ENCODE results near the gene CASQ2.

CASQ2 gene

DNA sequence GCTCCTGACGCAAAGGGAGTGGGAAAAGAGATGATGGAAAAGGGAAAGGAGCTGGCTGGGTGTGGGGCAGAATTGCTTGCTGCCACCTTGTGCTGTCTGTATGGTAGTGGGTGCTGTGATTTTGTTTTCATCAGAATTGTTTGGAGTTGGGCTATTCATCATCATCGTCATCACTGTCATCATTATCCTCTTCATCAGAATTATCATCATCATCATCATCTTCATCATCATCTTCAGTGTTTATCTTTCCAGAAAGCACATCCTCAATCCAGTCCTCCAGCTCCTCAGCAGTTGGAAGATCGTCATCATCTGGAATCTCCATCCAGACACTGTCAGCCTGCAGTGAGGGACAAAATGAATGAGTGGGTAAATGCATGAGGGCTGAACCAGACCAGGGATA, 67.4 kb downstream of the CASQ2 start:
- no peak for DNase-seq (ENCODE audit: low read depth in 1 of 2, low spot score in 1 of 2)

DNA sequence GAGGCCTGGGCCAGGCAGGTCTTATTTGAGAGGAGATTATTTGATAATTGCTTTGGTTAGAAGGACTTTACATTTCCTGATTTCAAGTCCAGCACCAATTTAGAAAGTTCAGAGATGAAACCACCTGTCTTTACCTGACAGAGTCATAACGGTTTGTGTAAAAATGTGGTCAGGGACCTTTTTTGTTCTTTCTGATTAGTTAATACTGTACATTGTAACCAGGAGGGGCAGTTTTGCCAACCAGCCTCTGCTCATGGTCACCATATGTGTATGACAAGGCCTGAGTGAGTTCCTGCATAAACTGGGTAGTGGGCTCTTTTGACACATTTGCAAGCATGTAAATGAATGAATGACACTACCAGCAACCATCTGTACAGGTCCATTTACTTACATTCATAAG, 70.9 kb downstream of the CASQ2 start:
- no peak for DNase-seq (ENCODE audit: low read depth in 1 of 2, low spot score in 1 of 2)

DNA sequence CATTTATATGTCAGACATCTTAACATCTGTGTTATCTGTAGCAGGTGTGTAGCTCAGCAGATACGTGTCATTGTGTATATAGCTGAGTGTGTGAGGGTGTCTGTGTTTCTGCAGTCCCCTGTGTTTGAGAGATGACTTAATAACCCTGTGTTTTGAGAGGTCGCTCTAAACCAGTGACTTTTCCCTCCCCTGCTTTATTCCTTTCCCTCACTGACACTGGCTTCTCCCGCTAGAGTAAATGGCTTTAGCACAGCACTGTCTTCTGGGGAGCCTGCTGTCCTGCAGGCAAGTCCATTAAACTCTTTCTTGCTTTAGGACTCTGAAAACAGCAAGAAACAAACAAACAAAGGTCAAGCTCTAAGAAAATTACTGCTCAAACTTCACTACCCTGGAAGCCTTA, 73.7 kb downstream of the CASQ2 start:
- DNase-seq (ENCODE audit: low read depth in 1 of 2, low spot score in 1 of 2): no peak

DNA sequence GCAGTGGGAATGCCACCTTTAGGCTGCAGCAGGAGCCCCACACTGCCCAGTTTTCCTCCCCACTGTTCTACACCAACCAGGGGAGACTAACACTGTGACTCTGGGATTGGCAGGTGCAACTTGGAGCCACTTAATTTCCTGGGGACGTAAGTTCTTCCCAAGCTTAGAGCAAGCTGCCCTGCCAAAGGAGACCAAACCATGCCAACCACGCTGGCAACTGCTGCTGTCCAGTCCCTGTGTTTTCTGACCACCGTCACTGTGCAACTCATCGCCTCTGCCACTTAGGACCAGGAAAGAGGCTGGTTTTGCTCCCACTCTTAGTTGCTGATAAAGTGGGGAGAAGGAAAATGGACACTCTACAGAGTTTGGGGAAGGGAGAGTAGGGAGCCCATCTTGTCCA, 76.3 kb downstream of the CASQ2 start:
- DNase-seq (ENCODE audit: low read depth in 1 of 2, low spot score in 1 of 2): no peak

DNA sequence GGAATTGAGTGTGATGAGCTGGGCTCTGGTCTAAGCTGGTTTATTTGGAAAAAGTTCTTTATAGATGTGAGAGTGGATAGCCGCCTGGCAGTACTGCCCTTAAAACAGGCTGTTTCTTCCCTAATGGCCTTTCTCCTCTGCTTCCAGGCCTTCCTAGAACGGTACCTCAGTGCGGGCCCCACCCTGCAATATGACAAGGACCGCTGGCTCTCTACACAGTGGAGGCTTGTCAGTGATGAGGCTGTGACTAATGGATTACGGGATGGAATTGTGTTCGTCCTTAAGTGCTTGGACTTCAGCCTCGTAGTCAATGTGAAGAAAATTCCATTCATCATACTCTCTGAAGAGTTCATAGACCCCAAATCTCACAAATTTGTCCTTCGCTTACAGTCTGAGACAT, 77.5 kb downstream of the CASQ2 start:
- DNase-seq (ENCODE audit: low read depth in 1 of 2, low spot score in 1 of 2): no peak

DNA sequence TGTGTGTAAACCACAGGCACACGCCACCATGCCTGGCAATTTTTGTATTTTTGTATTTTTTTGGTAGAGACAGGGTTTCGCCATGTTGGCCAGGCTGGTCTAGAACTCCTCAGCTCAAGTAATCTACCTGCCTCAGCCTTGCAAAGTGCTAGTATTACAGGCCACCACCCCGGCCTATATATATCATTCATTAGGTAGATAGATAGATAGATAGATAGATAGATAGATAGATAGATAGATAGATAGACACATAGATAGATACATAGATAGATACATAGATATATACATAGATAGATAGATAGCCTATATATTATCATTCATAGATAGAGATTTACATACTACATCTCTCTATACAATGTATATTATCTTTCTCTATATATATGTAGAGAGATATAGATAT, 80.8 kb downstream of the CASQ2 start:
- no peak for DNase-seq (ENCODE audit: low read depth in 1 of 2, low spot score in 1 of 2)

DNA sequence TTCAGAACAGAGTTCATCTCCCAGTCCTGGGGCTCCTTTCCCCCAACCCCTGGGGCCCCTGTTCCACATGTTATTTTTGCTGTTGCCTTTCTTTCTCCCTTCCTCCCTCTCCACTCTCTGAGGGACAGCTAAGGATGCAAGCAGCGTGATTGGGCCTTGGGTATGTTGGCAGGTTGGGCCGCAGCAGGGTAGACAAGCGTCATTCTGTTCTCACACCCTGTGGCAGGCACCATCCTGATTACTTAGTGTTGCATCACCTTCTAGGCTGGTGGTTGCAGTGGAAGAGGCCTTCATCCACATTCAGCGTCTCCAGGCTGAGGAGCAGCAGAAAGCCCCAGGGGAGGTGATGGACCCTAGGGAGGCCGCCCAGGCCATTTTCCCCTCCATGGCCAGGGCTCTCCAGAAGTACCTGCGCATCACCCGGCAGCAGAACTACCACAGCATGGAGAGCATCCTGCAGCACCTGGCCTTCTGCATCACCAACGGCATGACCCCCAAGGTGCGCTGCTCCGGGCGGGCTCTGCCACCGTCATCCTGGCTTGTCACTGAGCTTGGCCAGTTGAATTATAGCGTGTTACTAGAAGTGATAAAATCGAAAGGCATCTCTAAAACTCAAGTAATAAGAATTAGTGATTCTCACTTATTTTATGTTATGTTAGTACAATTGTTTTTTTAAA, 83.3 kb downstream of the CASQ2 start:
- no peak for DNase-seq (ENCODE audit: low read depth in 1 of 2, low spot score in 1 of 2)

DNA sequence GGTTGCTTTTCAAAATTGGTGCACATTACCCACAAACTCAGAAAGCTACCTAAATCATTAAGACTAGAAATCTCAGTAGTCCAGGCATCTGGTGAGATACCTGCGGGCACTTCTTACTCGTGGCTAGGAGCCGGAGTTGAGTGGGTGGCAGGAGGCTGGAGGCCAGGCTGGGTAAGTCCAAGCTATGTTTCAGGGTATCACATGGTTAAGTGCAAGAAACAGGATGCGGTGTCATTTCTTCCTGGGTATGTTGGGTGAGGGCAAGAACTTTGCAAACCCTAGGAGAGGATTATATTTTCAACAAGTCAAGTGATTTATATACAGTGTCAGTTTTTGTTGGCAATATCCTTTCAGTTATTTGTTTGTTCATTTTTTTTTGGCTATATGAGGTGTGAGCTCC, 85.7 kb downstream of the CASQ2 start:
- no peak for DNase-seq (ENCODE audit: low read depth in 1 of 2, low spot score in 1 of 2)

DNA sequence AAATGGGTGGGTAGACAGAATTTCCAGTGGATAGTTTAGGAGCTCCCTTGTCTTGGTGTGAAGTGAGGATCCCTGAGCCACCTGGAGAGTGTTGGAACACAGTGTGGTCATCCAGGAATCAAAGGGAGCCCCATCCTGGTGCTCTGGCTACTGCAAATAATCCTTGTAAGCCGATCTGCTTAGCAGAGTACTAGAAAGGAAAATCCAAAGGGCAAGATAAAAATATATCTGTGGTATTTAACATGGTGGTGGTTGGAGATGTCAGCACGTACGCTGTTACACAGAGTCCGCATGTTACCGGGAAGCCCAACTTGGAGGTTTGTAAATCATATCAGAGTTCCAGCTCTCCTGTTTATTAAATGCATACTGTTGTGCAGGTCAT, 87.8 kb downstream of the CASQ2 start:
- DNase-seq (ENCODE audit: low read depth in 1 of 2, low spot score in 1 of 2): no peak

DNA sequence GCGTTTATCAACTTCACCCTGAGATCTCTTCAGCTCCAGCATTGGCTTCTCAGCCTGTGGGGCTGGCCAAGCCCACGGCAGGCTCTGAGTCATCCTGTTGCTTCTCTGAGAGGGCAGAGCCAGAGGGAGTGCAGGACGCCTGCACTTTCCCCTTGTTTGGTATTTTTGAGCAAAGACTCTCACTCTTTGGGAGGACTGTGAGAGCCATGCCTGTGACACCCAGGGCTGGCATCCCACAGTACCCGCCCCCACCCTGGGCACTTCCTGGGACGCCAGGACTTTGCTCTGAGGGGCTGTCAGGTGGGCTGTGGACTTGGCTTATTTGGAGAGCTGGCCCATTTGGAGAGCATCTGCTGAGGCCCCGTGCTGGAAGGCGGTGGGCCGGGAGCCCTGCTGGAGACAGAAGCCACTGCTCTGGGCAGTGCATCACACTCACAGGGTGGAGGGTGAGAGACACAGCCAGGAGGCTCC, 89.3 kb downstream of the CASQ2 start:
- DNase-seq (ENCODE audit: low read depth in 1 of 2, low spot score in 1 of 2): no peak

DNA sequence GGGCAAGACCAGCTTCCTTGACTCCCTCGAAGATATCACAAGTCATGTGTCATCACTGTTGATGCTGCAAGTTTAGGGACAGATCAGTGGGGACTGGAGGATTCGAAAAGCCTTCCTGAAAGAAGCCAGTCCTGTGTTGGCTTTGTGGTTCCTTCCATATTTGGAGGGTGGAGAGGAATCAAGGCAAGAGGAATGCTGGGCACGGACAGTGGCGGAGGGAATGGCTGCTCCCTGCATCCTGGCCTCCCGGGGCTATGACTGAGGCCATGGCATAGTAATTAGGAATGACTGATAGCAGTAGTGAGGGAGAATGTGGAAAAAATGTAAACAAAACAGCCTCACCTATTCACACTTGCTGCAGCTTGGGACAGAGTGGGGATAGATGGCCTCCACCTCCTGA, 90.4 kb downstream of the CASQ2 start:
- DNase-seq (ENCODE audit: low read depth in 1 of 2, low spot score in 1 of 2): no peak

DNA sequence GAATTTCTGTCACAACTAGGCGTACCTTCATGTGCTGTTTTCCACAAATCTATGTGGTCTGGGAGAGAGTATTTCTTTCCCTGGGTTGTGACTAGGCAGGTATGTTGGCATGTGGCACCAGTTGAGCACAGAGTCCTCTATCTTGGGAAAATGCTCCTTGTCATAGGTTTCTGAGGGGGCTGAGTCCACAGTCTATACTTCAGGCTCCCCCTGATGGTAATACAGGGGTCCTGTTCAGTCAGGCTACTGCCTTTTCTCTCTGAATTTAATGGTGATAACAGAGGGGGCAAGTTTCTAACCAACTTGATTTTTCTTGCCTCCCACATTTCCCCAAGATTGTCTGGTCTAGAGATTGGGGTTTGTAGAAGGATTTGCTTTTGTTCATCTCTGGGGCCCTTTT, 90.9 kb downstream of the CASQ2 start:
- no peak for DNase-seq (ENCODE audit: low read depth in 1 of 2, low spot score in 1 of 2)

DNA sequence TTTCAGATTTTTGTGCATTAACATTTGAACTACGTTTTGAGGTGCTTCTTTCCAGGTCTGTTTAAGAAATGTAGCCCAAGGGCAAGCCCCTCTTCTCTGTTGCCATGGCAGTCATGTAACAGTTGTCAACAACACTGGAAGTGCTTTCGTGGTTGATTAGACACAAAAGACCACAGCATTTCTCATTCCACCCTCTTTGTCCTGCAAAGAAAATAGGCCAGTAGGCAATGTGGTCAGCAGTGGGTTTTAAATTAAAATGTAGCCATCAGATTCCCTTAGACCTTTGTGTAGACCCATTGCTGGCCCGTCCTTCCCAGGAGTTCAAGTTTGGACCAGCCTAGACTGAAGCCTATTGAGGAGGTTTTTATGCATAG, 91.3 kb downstream of the CASQ2 start:
- DNase-seq (ENCODE audit: low read depth in 1 of 2, low spot score in 1 of 2): no peak

DNA sequence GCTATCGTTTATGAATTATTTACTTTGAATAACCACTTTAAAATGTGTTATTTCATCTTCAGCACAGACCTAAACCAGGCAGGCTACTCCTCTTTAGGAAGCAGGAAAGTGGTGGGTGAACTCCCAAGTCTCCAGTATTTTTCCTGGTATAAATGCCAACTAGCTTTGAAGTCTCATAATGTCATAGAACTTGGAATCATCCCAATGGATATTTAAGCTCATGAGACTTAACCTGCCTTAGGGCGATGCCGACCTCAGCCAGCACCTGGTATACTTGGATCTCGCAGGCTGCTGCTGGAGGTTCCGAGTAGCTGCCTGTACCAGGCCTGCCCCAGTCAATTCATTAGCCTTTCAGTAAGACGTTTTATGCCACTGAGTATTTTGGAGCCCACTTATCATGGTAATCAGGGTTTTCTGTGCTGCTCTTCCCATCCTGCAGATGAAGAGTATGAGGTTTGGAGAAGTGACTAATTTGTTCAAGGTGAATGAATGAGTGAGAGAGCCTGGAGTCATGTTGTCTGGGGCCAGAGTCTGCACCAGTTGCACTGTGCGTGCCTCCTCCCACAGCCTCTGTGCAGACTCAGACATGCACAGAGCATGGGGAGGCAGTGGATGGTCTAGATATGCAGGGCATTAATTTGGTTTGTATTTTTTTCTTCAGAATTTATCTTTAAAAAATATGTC, 91.9 kb downstream of the CASQ2 start:
- DNase-seq (ENCODE audit: low read depth in 1 of 2, low spot score in 1 of 2): no peak

DNA sequence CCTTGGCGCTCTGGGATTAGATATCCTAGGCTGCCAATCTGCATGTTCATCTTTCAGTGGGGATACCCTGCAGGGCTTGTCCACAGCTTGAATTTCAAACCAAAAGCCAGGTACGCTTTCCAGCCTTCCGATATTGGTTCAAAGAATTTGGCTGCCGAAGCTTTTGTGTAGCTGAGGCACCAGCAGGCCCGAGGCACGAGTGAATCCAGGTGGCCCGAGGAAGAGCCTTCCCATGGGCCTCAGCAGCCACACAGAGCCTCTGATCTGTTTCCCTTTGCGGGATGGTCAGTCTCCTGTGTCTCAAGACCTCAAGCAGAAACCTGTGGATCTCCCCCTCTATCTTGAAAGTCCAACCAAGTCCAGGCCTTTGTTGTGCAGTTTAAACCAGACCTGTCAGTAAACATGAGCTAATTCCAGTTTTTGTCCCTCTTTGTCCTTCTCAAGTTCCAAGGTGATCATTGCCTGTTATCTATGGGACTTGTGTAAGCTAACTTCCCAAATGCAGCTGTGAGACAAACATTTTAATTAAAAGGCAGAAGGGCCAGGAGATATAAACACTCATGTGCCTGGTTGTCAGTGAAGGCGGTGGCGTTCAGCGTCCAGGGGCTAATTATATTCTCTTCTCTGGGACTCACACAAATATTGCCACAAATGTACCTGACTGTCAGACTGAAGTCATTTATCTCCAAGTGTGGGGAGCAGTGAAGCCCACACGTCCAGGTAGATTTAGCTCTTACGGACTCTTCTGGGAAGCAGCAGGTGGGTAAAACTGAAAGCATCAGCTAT, 96.1 kb downstream of the CASQ2 start:
- no peak for DNase-seq (ENCODE audit: low read depth in 1 of 2, low spot score in 1 of 2)

DNA sequence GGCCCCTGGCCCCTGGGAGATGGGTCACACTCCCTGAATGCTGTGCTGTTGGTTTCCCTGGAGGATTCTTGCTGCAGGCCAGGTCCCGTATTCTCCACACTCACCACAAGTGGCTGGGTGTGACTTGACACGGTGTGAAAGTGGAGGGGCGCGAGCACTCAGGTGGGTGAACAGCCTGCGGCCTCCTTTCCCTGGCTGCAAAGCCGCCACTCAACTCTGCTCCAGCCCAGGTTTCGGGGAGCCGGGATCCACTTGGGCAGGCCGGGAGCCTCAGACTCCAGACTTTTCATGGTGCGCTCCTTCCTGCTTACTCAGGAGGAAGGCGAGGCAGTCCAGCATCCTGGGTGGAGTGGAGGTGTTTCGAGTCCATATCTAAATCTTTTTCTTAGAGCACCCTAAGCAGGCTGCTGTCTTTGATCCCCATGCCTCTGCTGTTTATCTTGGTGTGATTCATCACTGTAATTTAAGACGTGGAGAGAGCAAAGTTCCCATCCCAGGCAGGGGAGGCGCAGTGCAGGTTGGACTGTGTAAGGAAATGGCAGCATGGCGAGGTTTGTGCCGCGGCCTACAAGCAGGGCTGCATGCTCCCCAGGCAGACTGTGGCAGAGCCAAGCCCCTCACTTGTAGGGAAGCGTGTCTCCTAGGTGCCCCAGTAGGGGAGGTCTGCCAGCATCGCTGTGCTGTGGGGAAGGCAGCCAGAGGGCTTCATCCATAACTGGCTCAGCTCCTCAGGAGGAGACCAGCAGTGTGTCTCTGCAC, 97.2 kb downstream of the CASQ2 start:
- no peak for DNase-seq (ENCODE audit: low read depth in 1 of 2, low spot score in 1 of 2)

DNA sequence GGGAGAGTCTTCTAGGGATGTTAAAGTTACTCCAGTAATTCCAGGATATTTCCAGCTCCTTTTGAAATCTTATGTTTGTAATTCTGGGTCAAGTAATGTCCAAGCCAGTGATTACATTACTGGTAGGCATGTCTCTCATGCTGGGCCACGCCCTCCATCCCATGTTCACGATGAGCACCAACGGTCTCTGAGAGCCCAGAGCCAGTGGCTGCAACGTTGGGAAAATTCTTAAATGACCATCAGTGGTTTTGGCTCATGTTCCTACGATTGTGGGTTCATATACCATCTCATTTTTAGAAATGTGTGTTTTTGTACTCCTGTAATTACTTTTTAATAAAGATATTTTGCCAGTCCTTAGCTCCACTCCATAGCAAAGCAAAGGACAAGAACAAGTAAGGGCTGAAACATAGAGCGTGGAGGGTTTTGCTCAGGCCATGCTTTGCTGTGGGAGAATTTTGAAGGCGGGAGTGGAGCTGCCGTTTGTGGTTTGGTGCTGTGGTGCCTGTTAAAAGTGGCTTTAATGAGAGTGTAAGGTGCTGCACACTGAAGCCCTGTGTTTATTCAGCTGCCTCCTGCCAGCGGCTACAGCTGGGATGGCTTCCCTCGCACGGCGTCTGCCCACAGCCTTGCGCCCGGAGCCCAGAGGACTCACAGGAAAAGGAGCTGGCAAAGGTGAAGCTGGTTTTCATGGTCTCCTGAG, 97.9 kb downstream of the CASQ2 start:
- DNase-seq (ENCODE audit: low read depth in 1 of 2, low spot score in 1 of 2): no peak

DNA sequence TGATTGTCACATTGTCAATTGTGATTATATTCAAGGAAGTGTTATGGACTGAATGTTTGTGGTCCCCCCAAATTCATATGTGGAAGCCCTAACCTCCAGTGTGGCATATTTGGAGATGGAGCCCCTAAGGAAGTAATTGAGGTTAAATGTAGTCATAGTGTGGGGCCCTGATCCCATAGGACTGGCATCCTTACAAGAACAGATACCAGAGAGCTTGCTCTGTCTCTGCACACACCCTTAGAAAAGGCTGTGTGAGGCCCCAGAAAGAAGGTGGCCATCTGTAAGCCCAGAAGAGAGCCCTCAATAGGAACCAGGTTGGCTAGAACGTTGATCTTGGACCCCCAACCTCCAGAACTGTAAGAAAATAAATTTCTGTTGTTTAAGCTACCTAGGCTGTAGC, 98.6 kb downstream of the CASQ2 start:
- DNase-seq (ENCODE audit: low read depth in 1 of 2, low spot score in 1 of 2): no peak

DNA sequence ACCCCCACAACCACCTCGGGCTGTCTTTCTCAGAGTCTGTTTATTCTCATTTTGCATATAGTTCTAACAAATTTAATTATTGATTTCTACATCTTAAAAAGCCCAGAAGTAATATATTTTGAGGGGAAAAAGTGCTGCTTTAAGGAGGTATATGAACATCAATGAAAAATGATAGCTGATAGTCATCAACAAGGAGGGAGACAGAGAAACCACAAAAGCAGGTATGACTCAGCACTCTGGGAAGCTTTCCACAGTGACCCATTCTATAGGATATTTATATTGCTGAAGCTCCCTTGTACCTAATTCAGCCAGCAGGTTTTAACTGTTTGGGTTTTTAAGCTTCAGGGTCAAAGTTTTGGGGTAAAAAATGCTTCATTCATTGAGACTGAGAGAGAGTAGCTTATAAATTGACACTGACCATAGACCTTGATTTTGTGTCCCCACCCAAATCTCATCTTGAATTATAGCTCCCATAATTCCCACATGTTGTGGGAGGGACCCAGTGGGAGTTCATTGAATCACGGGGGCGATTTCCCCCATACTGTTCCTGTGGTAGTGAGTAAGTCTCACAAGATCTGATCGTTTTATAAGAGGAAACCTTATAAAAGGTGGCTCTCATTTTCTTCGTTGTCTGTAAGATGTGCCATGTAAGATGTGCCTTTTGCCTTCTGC, 99.4 kb downstream of the CASQ2 start:
- DNase-seq (ENCODE audit: low read depth in 1 of 2, low spot score in 1 of 2): no peak

DNA sequence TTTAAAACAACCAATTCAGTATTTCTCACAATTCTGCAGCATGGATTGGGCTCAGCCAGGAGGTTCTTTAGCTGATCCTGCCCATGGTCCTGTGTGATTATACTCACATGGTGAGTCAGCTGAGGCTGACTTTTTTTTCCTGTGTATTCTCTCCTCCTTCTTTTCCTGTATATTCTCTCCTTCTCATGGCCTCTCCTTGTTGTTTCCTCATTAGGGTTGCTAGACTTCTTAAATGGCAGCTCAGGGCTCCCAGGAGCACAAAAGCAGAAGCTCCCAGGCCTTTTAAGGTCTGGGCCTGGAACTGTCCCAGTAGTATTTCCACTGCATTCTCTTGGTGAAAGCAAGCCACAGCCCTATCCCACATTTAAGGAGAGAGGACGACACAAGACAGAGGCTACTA, 99.9 kb downstream of the CASQ2 start:
- no peak for DNase-seq (ENCODE audit: low read depth in 1 of 2, low spot score in 1 of 2)

DNA sequence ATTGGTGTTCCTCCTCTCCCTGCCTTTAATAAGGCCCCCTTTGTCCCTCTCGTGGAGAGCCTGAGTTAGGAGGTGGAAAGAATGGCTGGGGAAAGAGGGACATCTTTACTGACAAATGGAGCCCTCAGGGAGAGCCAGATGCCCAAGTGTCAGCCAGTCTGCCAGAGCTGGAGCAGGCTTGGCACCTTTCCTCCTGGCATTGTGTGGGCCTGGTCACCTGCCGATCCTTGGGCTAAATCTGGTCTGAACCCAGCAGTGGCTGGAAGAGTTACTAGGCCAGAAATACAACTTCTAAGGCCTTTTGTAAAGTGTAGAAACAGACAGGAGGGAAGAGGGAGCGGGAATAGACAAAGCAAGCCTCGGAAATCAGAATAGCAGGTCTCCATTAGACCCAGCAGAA, 101.8 kb downstream of the CASQ2 start:
- DNase-seq (ENCODE audit: low read depth in 1 of 2, low spot score in 1 of 2): no peak

Data from activated CD4-positive, alpha-beta T cell treated with anti-CD3 and anti-CD28 coated beads, Interleukin-2, amount 50 U/mL, for 24 hours (primary cell).